ENCODE data around the gene BCAP29.

The BCAP29 gene

DNA sequence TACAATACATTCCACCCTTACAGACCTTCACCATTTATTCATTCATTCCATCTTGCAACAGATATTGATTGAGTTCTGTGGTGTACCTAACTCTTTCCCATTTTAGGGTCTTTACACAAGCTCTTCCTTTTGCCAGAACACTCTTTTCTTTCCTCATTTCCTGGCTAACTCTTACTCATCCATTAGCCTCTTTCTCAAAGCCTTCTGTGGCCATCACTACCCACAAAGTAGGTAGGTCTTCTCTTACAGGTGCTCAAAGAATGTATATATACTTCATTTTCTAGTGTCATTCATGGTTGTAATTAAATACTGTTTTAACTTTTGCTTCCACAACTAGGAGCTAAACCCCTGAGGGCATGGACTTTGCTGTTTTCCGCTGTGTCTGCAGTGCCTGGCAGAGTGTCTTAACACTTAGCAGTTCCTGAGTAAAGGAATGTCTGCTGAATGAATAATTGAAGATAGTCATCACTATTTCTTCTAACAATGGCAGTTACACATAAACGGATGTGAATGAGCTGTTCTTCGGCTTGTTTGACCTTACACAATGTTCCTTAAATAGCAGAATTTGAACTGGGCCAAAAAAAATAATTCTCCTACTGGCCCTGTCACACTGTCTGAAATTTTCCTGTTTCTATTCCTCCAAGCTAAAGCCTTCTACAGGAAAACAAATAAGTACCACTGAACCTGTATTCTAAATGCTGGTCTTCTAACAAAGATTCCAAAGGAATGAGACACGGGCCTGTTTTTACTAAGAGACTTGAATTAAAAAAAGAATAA lies 15.1 kb downstream of the BCAP29 start:
- TF ChIP-seq, protein P1, sequence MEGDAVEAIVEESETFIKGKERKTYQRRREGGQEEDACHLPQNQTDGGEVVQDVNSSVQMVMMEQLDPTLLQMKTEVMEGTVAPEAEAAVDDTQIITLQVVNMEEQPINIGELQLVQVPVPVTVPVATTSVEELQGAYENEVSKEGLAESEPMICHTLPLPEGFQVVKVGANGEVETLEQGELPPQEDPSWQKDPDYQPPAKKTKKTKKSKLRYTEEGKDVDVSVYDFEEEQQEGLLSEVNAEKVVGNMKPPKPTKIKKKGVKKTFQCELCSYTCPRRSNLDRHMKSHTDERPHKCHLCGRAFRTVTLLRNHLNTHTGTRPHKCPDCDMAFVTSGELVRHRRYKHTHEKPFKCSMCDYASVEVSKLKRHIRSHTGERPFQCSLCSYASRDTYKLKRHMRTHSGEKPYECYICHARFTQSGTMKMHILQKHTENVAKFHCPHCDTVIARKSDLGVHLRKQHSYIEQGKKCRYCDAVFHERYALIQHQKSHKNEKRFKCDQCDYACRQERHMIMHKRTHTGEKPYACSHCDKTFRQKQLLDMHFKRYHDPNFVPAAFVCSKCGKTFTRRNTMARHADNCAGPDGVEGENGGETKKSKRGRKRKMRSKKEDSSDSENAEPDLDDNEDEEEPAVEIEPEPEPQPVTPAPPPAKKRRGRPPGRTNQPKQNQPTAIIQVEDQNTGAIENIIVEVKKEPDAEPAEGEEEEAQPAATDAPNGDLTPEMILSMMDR (IDR thresholded peaks at IDR 0.05; ENCODE audit: insufficient read depth, low read depth, low read length, missing control alignments): no peak

DNA sequence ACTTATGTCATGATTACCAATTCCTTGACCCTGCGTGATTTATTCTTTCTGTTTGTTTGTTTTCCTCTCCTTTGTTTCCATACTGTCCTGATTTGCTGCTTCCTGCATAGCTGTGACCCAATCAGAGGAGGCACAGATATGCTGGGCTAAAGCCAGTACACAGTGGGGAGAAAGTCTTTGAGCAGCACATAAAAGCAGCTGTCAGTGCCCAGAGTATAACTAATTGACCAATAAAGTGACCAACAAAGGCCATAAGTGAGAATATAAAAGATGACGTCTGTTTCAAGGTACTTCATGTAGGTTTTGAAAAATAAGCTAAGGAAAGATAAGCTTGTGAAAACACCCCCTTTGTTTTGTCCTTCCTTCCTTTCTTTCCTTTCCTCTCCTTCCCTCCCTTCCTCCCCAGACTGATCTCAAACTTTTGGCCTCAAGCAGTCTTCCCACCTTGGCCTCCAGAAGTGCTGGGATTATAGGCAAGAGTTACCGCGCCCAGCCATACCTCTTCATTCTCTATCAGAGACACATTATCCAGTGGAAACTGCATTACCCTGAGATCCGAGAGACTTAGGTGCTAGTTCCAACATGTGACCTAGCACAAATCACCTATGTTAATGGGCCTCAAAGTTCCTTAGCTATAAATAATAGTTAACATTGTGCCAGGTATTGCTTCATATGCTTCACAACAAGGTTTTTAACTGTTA lies 17.0 kb downstream of the BCAP29 start:
- H3K4me3 ChIP-seq (ENCODE audit: low read depth, low read length): no peak overlapping the region
- no peak for DNase-seq (ENCODE audit: low read depth)
- TF ChIP-seq, protein P1 (IDR thresholded peaks at IDR 0.05; ENCODE audit: insufficient read depth, low read depth, low read length, missing control alignments): no peak

More for the DNA sequence above, 15.1 kb downstream of the BCAP29 start:
- DNase-seq (ENCODE audit: low read depth): no peak
- H3K4me3 ChIP-seq (ENCODE audit: low read depth, low read length): no peak overlapping the region

DNA sequence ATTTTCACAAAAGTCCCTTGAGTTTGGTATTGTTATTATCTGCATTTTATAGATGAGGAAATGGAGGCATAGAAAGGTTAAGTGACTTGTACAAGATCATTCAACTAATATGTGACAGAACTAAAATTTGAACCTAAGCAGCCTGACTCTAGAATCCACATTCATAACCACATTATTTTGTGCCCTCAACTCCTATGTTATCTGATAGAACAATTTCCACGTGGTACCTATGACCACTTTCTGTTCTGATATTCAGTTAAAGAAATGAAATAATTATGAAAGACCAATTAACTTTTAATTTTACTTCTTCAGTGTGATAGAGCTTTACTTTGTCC lies 17.5 kb downstream of the BCAP29 start:
- TF ChIP-seq, protein P1 (IDR thresholded peaks at IDR 0.05; ENCODE audit: insufficient read depth, low read depth, low read length, missing control alignments): no peak
- H3K4me3 ChIP-seq (ENCODE audit: low read depth, low read length): no peak overlapping the region
- DNase-seq (ENCODE audit: low read depth): no peak

DNA sequence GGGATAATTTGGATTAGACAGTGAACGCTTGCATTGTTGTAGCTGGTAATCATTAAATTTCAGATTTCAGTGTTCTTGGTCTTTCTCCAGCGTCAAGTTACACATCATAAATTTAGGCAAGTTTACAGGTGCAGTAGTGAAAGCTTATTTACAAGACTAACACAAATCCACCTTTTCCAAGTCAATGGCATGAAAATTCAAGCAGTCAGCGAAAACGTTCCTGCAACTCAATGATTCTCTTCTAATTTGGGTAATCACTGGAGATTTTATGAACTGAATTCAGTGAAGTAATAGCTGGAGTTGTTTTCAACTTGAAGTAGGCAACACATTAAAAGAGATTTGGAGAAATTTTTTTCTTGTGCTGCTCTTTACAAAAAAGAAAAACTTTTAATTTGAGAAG lies 17.9 kb downstream of the BCAP29 start:
- TF ChIP-seq, protein P1 (IDR thresholded peaks at IDR 0.05; ENCODE audit: insufficient read depth, low read depth, low read length, missing control alignments): no peak
- DNase-seq (ENCODE audit: low read depth): no peak
- no peak overlapping the region for H3K4me3 ChIP-seq (ENCODE audit: low read depth, low read length)

DNA sequence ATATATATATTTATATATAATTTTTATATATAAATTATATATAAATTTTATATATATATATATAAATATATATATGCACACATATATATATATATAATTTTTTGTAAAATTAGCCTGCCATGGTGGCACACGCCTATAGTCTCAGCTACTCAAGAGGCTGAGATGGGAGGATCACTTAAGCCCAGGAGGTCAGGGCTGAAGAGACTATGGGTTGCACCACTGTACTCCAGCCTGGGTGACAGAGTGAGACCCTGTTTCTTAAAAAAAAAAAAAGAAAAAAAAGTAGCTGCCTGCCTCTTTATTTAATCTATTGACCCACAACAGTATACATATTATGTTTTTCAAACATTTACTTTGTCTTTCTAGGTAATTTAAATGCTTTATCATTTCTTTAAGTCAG lies 19.2 kb downstream of the BCAP29 start:
- TF ChIP-seq, protein P1 (IDR thresholded peaks at IDR 0.05; ENCODE audit: insufficient read depth, low read depth, low read length, missing control alignments): no peak
- no peak overlapping the region for H3K4me3 ChIP-seq (ENCODE audit: low read depth, low read length)
- DNase-seq (ENCODE audit: low read depth): no peak

DNA sequence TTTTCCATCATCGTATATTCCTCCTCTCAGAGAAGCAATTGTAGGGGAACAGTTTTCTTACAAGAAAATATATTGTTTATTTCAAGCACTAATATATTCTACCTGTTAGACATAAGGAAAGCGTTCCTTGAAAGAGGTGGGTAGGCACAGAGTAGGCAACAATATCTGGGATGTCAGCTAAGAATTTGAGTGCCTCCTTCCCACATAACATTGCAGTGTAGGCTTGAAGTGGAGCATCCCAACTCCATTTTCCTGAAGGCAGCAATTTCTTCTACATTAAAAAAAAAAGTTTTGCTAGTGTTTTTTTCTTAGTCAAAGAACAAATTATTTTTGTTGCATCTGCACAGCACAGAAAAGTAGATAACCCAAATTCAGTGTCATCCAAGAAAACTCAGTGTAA lies 20.8 kb downstream of the BCAP29 start:
- TF ChIP-seq, protein P1 (IDR thresholded peaks at IDR 0.05; ENCODE audit: insufficient read depth, low read depth, low read length, missing control alignments): no peak

More for the DNA sequence above, 20.8 kb downstream of the BCAP29 start:
- H3K4me3 ChIP-seq (ENCODE audit: low read depth, low read length): no peak overlapping the region
- no peak for DNase-seq (ENCODE audit: low read depth)

Measured in GM12865 (cell line).